Testis (tissue), 3 donors: ENCODE data around the gene PDE6H. TPM values are rescaled to one million over a fixed set of nuclear protein-coding genes. Genes with fewer than 3 reads are reported as not detected.

ENCODE experiments used
- DNase-seq: peaks from one replicate; pipeline ENCODE4 v3.0.0-alpha.2; 2019
- H3K27ac ChIP-seq, 2 donors: fragments of 200-600 bp; sonication (generic); one replicate each; pipeline ENCODE4 v1.5.1; 2019
- H3K27me3 ChIP-seq: fragments of 200-600 bp; sonication (generic); one replicate; pipeline ENCODE4 v1.5.1; 2019
- H3K36me3 ChIP-seq: fragments of 200-600 bp; sonication (generic); one replicate; pipeline ENCODE4 v1.5.1; 2017; ENCODE audit warnings: low read depth; ENCODE audit errors: missing control alignments
- H3K4me1 ChIP-seq: fragments of 200-600 bp; sonication (generic); one replicate; pipeline ENCODE4 v1.5.1; 2019
- H3K4me3 ChIP-seq, 2 donors: fragments of 200-600 bp; sonication (generic); one replicate each; pipeline ENCODE4 v1.5.1; 2017 to 2019
- H3K9me3 ChIP-seq: fragments of 200-600 bp; sonication (generic); one replicate; pipeline ENCODE4 v1.5.1; 2017
- CTCF ChIP-seq, 3 experiments: fragments of 450-650 bp in 2 of 3; fragments of 200-600 bp in 1 of 3; sonication (generic) in 1 of 3; IDR thresholded peaks; one replicate each; pipeline ENCODE4 v1.5.1; 2016 to 2019; ENCODE audit warnings: antibody characterized with exemption in 3 of 3, mild to moderate bottlenecking in 2 of 3, moderate library complexity in 1 of 3
- POLR2A ChIP-seq: fragments of 450-650 bp; IDR thresholded peaks from one replicate; pipeline ENCODE4 v1.6.1; 2017; ENCODE audit warnings: antibody characterized with exemption, mild to moderate bottlenecking, moderate library complexity
- WGBS, 2 donors: methylation state at CpG; one replicate each; pipeline ENCODE4 v1.1.5; 2018; 5-methylcytosine and 5-hydroxymethylcytosine counted together
- intact Hi-C: fragments of 100-400 bp; cut with DNase I; formaldehyde crosslinking; loops from one replicate; pipeline ENCODE4 v1.15.1; 2023; ENCODE audit warnings: low total_unique reads
- polyA plus RNA-seq: library from polyadenylated mRNA; stranded (reverse); fragments of 350-450 nt; fragmentation: Illumina TruSeq; extraction: RNeasy Lipid Tissue Mini Kit (QIAGEN cat#74804); gene quantifications from one replicate; pipeline ENCODE4 v1.2.3, GENCODE V29; 2014; ENCODE audit warnings: low read depth, low replicate concordance; ENCODE audit not compliant: insufficient read depth
- total RNA-seq, 2 donors: library from RNA; depleted of rRNA; stranded (reverse); fragments of >200 nt; gene quantifications; one replicate each; pipeline ENCODE4 v1.2.3, GENCODE V29; 2016

The PDE6H gene
- total and polyA plus RNA-seq, 3 donors from 2014 or later = not detected

DNA sequence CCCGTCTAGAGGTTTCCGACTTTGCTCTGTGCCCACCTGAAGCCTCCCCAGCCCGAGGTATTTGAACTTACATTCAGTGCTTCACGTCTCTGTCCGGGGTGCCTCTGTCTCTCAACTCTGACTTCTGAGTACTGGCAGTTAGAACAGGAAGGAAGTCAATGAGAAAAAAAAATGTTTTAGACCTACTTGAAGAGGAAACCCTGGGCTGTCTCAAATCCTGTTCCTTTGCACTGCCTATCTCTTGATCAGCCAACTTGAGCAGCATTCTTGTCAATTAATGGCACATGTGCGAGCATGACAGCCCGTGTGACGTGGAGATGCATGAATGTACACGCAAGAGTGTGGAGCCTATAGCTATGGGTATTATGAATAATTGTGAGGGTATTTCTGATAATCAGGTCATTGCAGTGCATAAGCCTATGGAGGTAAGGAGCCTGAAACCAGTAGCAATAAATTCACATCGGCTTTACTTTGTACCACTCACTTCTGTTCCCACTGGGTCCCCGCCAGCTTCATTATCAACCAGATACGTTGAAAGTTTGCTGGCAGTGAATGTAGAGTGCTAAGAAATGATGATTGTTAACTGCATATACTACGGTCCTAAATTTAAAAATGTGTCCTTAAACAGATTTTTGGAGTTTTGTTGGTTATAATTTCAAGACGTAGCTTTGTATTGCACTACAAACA lies 11.2 kb upstream of the PDE6H start, which contains the start of gene ARHGDIB:
ARHGDIB (minus strand) TSS at position 136 of the 687 bp plus-strand sequence. CDS start 10,889 bp downstream, outside the sequence.
- Histone ChIP-seq H3K9me3 (no peaks in the 10 kb centered on the region), H3K36me3 (no peaks in the 10 kb centered on the region), H3K27me3 (no peaks in the 10 kb centered on the region), H3K27ac (peak within 1 kb of the TSS; percentile 36 to 82), H3K4me3 (peak within 1 kb of the TSS; percentile 49 to 54), H3K4me1 (no peaks in the 10 kb centered on the region)
- TF ChIP-seq POLR2A (no peak), CTCF (IDR thresholded peaks at IDR 0.05) (no peak)
- intact Hi-C loops = no loop called here
- peak; percentile 39 for DNase-seq
- 28 to 31% methylated on average over 14 of the region's 14 CpGs for WGBS, 2 donors

DNA sequence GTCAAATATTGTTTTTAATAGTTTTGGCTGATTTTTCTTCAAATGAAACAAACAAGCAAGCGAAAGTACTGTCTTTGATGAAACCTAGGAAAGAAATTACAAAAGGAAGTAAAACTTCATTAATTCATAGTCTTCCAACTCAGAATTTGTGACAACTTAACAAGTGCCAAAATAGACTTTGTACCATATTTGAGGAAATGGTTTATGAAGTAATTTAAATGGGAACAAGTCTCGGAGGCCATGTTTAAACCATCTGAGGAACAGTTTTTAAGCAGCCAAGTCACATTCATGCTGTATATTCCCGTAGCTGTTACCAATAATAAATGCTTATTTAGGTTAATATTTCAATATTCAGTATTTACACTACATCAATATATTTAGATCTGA lies 10.7 kb upstream of the PDE6H start:
- intact Hi-C loops = no loop called here
- TF ChIP-seq CTCF (IDR thresholded peaks at IDR 0.05) (no peak), POLR2A (no peak)
- no peaks in the 10 kb centered on the region for H3K9me3 ChIP-seq
- no peaks in the 10 kb centered on the region for H3K27me3 ChIP-seq
- no peak for DNase-seq
- WGBS, 2 donors = 40 to 58% methylated on average over 3 of the region's 3 CpGs
- no peaks in the 10 kb centered on the region for H3K36me3 ChIP-seq
- H3K4me1 ChIP-seq = no peaks in the 10 kb centered on the region
- H3K27ac ChIP-seq = peak overlapping the region in 1 of 2 donors; percentile 82
- H3K4me3 ChIP-seq = peak overlapping the region; percentile 49 to 54

DNA sequence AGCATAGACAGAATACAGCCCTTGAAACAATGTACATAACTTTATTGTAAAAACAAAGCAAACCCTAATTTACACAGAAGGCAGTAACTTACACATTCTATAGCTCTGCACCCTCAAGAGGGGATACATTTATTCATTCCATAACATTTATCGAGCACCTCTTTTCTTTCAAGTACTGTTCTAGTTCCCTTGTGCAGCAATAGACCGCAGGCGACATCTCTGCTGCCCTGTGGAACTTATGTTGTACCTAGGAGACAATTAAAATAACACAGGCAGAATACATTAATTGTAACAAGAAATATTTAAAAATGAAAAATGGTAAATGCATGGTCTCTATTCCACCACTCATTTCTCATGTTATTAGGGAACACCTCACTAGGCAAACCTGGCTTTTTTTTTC lies 10.0 kb upstream of the PDE6H start:
- Histone ChIP-seq H3K4me3 (no peak overlapping the region), H3K36me3 (no peaks in the 10 kb centered on the region), H3K4me1 (no peaks in the 10 kb centered on the region), H3K9me3 (no peaks in the 10 kb centered on the region), H3K27ac (peak overlapping the region in 1 of 2 donors; percentile 82), H3K27me3 (no peaks in the 10 kb centered on the region)
- intact Hi-C loops = no loop called here
- DNase-seq = no peak
- TF ChIP-seq CTCF (IDR thresholded peaks at IDR 0.05) = no peak
- no peak for TF ChIP-seq POLR2A
- WGBS, 2 donors = 93 to 95% methylated on average over 3 of the region's 3 CpGs

DNA sequence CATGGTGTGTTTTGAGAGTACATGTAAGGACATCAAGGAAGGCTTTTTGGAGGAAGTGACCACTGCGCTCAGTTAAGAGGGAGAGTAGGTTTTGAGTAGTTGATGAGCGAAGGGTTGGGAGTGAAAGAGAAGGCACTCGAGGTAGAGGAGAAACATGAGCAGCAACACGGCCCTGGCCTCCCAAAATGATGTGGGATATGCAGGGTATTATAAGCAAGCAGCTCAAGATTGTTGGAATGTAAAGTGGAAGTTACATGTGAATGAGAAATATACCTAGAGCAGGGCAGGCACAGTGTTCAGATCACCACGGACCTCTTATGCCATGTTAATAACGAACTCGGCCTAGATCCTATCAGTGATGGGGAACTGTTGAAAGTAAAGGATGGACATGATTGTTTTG lies 9.3 kb upstream of the PDE6H start:
- no peaks in the 10 kb centered on the region for H3K36me3 ChIP-seq
- H3K9me3 ChIP-seq = no peaks in the 10 kb centered on the region
- no peak overlapping the region for H3K4me3 ChIP-seq
- WGBS, 2 donors = 92 to 95% methylated on average over 7 of the region's 7 CpGs
- no peak overlapping the region for H3K27ac ChIP-seq
- H3K4me1 ChIP-seq = no peaks in the 10 kb centered on the region
- no peak for DNase-seq
- intact Hi-C loops = no loop called here
- no peaks in the 10 kb centered on the region for H3K27me3 ChIP-seq
- TF ChIP-seq POLR2A (no peak), CTCF (IDR thresholded peaks at IDR 0.05) (no peak)

DNA sequence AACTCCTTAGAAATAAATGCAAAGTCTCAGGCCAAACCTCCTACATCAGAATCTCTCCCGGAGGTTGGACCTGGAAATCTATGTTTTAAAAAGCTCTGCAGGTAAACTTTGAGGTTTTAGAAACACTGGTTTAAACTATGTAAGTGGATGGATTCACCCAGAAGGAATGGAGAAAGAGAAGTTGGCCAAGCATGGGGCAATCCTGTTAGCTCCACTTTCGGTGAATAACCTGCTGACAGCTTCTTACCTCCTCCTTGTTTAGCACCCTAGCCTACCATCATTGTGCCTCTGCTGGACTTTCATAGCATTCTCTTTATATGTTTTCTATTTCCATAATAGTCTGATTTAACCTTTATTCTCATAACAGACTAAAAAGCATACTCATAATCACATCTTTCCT lies 8.4 kb upstream of the PDE6H start:
- no peaks in the 10 kb centered on the region for H3K4me1 ChIP-seq
- 41 to 74% methylated on average over 2 of the region's 2 CpGs for WGBS, 2 donors
- H3K4me3 ChIP-seq = no peak overlapping the region
- no peak overlapping the region for H3K27ac ChIP-seq
- TF ChIP-seq CTCF (IDR thresholded peaks at IDR 0.05) = no peak
- TF ChIP-seq POLR2A = no peak
- no peaks in the 10 kb centered on the region for H3K27me3 ChIP-seq
- intact Hi-C loops = no loop called here
- H3K36me3 ChIP-seq = no peaks in the 10 kb centered on the region
- DNase-seq = no peak
- H3K9me3 ChIP-seq = no peaks in the 10 kb centered on the region
